K562 (cell line): ENCODE measurements around the gene WNT7B. TPM values are rescaled to one million over a fixed set of nuclear protein-coding genes. Genes with fewer than 3 reads are reported as not detected.

Experiments
- ATAC-seq: fragments of 200-7000 bp; cut with Tn5 transposase; 3 replicates; pipeline ENCODE4 v1.9.1; 2020; ENCODE audit warnings: moderate library complexity
- BruUV-seq: library from RNA; stranded (reverse); fragments of 400-500 nt; replicated peaks from 2 replicates; lab custom pipeline; 2021; lab: Mats Ljungman, UMichigan
- CTCF ChIA-PET: fragments of 300-600 bp; formaldehyde crosslinking; extraction: SDS; loops from one replicate; lab custom pipeline; 2021; ENCODE audit warnings: low intra/inter-chr PET ratio; lab: Yijun Ruan, JAX
- POLR2A ChIA-PET: fragments of 300-600, 350-650 bp; sonication (Branson Sonifier 250); formaldehyde crosslinking; extraction: SDS; loops from one replicate; lab custom pipeline; 2021; ENCODE audit warnings: antibody characterized with exemption, inconsistent platforms; lab: Yijun Ruan, JAX
- DNase-seq, 4 experiments: peaks; one replicate each; pipeline versions ENCODE4 v3.0.0 to v3.0.0-alpha.2; 2011 to 2018; ENCODE audit warnings: low spot score in 3 of 4, mixed read lengths in 3 of 4; ENCODE audit errors: extremely low read depth in 1 of 4
- FAIRE-seq: peaks from 2 replicates; lab custom pipeline; 2011; peaks lifted over from hg19 to GRCh38; lab: Jason Lieb, UNC
- H2AFZ ChIP-seq: 2 replicates; pipeline ENCODE4 v1.6.0; 2011; ENCODE audit warnings: low read depth, low read length, control low read depth, inconsistent platforms
- H3K27ac ChIP-seq: fragments of 200-600 bp; 3 replicates; pipeline ENCODE4 v1.8.0; 2011; ENCODE audit warnings: low read depth, mild to moderate bottlenecking, control low read depth, inconsistent platforms, low read length, moderate library complexity, mixed read lengths; ENCODE audit errors: extremely low read depth
- H3K27me3 ChIP-seq, 2 experiments: fragments of 300-600 bp in 1 of 2; 2 replicates in 1 of 2; 3 replicates in 1 of 2; pipeline versions ENCODE4 v1.6.0 to v1.8.0; 2011; ENCODE audit warnings: inconsistent platforms in 2 of 2, low read length in 2 of 2, mild to moderate bottlenecking in 1 of 2, mixed read lengths in 1 of 2, moderate library complexity in 1 of 2; ENCODE audit not compliant: control insufficient read depth in 2 of 2, insufficient read depth in 2 of 2
- H3K36me3 ChIP-seq: fragments of 300-600 bp; 3 replicates; pipeline ENCODE4 v1.8.0; 2011; ENCODE audit warnings: mild to moderate bottlenecking, low read length, inconsistent platforms; ENCODE audit not compliant: control insufficient read depth, insufficient read depth
- H3K4me1 ChIP-seq, 2 experiments: fragments of 200-600 bp in 1 of 2; replicated peaks in 1 of 2; 2 replicates in 1 of 2; 3 replicates in 1 of 2; pipeline versions ENCODE4 v1.5.1 to v1.8.0; 2011; ENCODE audit warnings: inconsistent platforms in 2 of 2, low read length in 2 of 2, mild to moderate bottlenecking in 1 of 2, mixed read lengths in 1 of 2, moderate library complexity in 1 of 2; ENCODE audit not compliant: control insufficient read depth in 2 of 2, insufficient read depth in 2 of 2
- H3K4me2 ChIP-seq: 2 replicates; pipeline ENCODE4 v1.6.1; 2011; ENCODE audit warnings: low read length, control low read depth, inconsistent platforms, mixed read lengths; ENCODE audit not compliant: insufficient read depth
- H3K4me3 ChIP-seq: fragments of 200-600 bp; sonication (generic), shearing (Covaris generic); 2 replicates; pipeline ENCODE4 v1.5.1; 2016; ENCODE audit warnings: control low read depth, inconsistent platforms
- H3K79me2 ChIP-seq: fragments of 200-600 bp; 3 replicates; pipeline ENCODE4 v1.8.0; 2011; ENCODE audit warnings: low read length, inconsistent platforms; ENCODE audit not compliant: control insufficient read depth, insufficient read depth
- H3K9ac ChIP-seq, 2 experiments: 2 replicates each; pipeline versions ENCODE4 v1.6.0 to v1.6.1; 2011; ENCODE audit warnings: low read depth in 2 of 2, low read length in 2 of 2, control low read depth in 1 of 2, inconsistent platforms in 1 of 2, mild to moderate bottlenecking in 1 of 2, mixed read lengths in 1 of 2; ENCODE audit not compliant: insufficient read depth in 1 of 2
- H3K9me1 ChIP-seq: one replicate; pipeline ENCODE4 v1.6.0; 2011; ENCODE audit warnings: inconsistent platforms, mild to moderate bottlenecking, low read length, moderate library complexity; ENCODE audit not compliant: control insufficient read depth, insufficient read depth
- H3K9me3 ChIP-seq: replicated peaks from 2 replicates; pipeline ENCODE4 v1.5.1; 2011; ENCODE audit warnings: low read depth, low read length, inconsistent platforms; ENCODE audit not compliant: control insufficient read depth, insufficient read depth
- H4K20me1 ChIP-seq: replicated peaks from 2 replicates; pipeline ENCODE4 v1.6.1; 2011; ENCODE audit warnings: low read length, inconsistent platforms, mixed read lengths; ENCODE audit not compliant: control insufficient read depth, insufficient read depth
- ASH1L ChIP-seq: fragments of 450-650 bp; IDR thresholded peaks from 2 replicates; pipeline ENCODE4 v1.6.1; 2018; ENCODE audit warnings: borderline replicate concordance, mild to moderate bottlenecking, low read depth; ENCODE audit not compliant: partially characterized antibody
- HIVEP1 ChIP-seq: fragments of 250-450 bp; sonication (Bioruptor Pico); IDR thresholded peaks from 2 replicates; pipeline ENCODE4 v1.4.0; 2020; ENCODE audit warnings: mild to moderate bottlenecking
- NBN ChIP-seq: fragments of 450-650 bp; IDR thresholded peaks from 2 replicates; pipeline ENCODE4 v1.6.1; 2016; ENCODE audit warnings: low read depth, mild to moderate bottlenecking
- SNIP1 ChIP-seq: fragments of 450-650 bp; IDR thresholded peaks from 2 replicates; pipeline ENCODE4 v1.7.1; 2017; ENCODE audit warnings: low read depth, mild to moderate bottlenecking
- STAT5A ChIP-seq: IDR thresholded peaks from 2 replicates; pipeline ENCODE4 v1.6.1; 2012; ENCODE audit warnings: low read length, inconsistent platforms, borderline replicate concordance
- TEAD1 ChIP-seq, 2 experiments: fragments of 450-650 bp in 1 of 2; sonication (generic) in 1 of 2; formaldehyde crosslinking; IDR thresholded peaks; 2 replicates each; pipeline versions ENCODE4 v1.4.0 to v1.8.0; 2020 to 2022; ENCODE audit warnings: mild to moderate bottlenecking in 2 of 2, missing genetic modification reagents in 1 of 2
- ZNF146 ChIP-seq: IDR thresholded peaks from one replicate; pipeline ENCODE4 v1.6.1; 2018; ENCODE audit warnings: missing compliant biosample characterization; ENCODE audit not compliant: unreplicated experiment
- ZNF316 ChIP-seq: fragments of 450-650 bp; IDR thresholded peaks from 2 replicates; pipeline ENCODE4 v1.6.1; 2016
- WGBS: fragments of 100-300 bp; shearing (Covaris generic); methylation state at CpG from one replicate; pipeline ENCODE4 v1.1.6; 2016; ENCODE audit warnings: low coverage, mixed read lengths; ENCODE audit not compliant: insufficient coverage; ENCODE audit errors: missing lambda C conversion rate; 5-methylcytosine and 5-hydroxymethylcytosine counted together
- in situ Hi-C: fragments of 300-500 bp; cut with MboI; formaldehyde crosslinking; loops from 4 replicates; pipeline ENCODE4 v1.15.0; 2018; ENCODE audit warnings: inconsistent platforms, mixed read lengths
- intact Hi-C: fragments of 100-400 bp; cut with micrococcal nuclease; formaldehyde crosslinking; loops from 2 replicates; pipeline ENCODE4 v1.14.2; 2022
- polyA plus RNA-seq, 8 experiments: library from polyadenylated mRNA; depleted of rRNA in 4 of 8; stranded (reverse) in 5 of 8; unstranded in 3 of 8; fragments of >200 nt; fragmentation: Nextera tagmentation in 2 of 8; fragmentation: Illumina TruSeq in 1 of 8; extraction: Ambion mirVana in 2 of 8; extraction: Trizol in 1 of 8; gene quantifications; 2 replicates each; pipeline versions ENCODE4 v1.2.1 to v1.2.3, GENCODE V29; 2011 to 2014; ENCODE audit warnings: inconsistent platforms in 1 of 8, missing spikeins in 1 of 8
- total RNA-seq, 7 experiments: library from RNA; depleted of rRNA in 6 of 7; stranded (reverse); fragments of >200 nt in 6 of 7; fragmentation: Illumina TruSeq in 2 of 7; extraction: Trizol in 2 of 7; gene quantifications; 2 replicates each; pipeline versions ENCODE4 v1.2.1 to v1.2.3, GENCODE V29; 2011 to 2021; ENCODE audit warnings: low replicate concordance in 1 of 7

WNT7B gene
- total and polyA plus RNA-seq, 9 of the 15 experiments (the other 6 are each of a cell fraction or from before 2014, with no cell fraction given), result not detected

GRCh38 chr22:45972091-45972888 lies 4.7 kb downstream of the WNT7B start:
- CTCF ChIA-PET, result no interaction called here
- FAIRE-seq (no peak), DNase-seq (no peak), ATAC-seq (no peak)
- no peak overlapping the region for H2AFZ ChIP-seq
- H3K79me2 ChIP-seq, result no peaks in the 10 kb centered on the region
- H4K20me1 ChIP-seq, result 0 out of 2 replicates have a peak, but pooled peaks cover 4% of the 10 kb centered on the region
- intact Hi-C loops, result no loop called here
- no peak overlapping the region for H3K4me2 ChIP-seq
- in situ Hi-C loops, result no loop called here
- H3K27ac ChIP-seq, result no peak overlapping the region
- 35% methylated on average over 15 of the region's 83 CpGs for WGBS
- H3K9me1 ChIP-seq, result no peaks in the 10 kb centered on the region
- no peaks in the 10 kb centered on the region for H3K36me3 ChIP-seq
- no peak overlapping the region for H3K9ac ChIP-seq
- POLR2A ChIA-PET, result interaction anchor here (0.6 kb wide), 1 partner anchor 143 kb away, joined by 3 read pairs; no protein-coding TSS in a partner anchor
- TF ChIP-seq ZNF146 (CRISPR knock-in tag) (no peak), NBN (no peak), SNIP1 (no peak), HIVEP1 (CRISPR knock-in tag) (no peak), ASH1L (no peak), STAT5A (no peak), ZNF316 (no peak), TEAD1 (CRISPR knock-in tag; IDR thresholded peaks at IDR 0.05) (no peak)
- no peaks in the 10 kb centered on the region for H3K9me3 ChIP-seq
- no peak overlapping the region for H3K4me3 ChIP-seq
- BruUV-seq, result no TSS peak
- H3K27me3 ChIP-seq, result peaks cover 0 to 32% of the 10 kb centered on the region in 2 experiments; a peak in 3 of 5 replicates
- H3K4me1 ChIP-seq, result peaks cover 0 to 16% of the 10 kb centered on the region in 2 experiments; a peak in 1 of 5 replicates
